ENCODE measurements around the gene FMOD. TPM values are rescaled to one million over a fixed set of nuclear protein-coding genes. Genes with fewer than 3 reads are reported as not detected.

The FMOD gene
- total RNA-seq, result 27.9 and 29.1 TPM in 2 replicates

GRCh38 chr1:203351037-203351625, at the start of gene FMOD:
TSS of gene FMOD (minus strand) at chr1:203351122. CDS start at chr1:203348270, 2,852 bp downstream.

DNA sequence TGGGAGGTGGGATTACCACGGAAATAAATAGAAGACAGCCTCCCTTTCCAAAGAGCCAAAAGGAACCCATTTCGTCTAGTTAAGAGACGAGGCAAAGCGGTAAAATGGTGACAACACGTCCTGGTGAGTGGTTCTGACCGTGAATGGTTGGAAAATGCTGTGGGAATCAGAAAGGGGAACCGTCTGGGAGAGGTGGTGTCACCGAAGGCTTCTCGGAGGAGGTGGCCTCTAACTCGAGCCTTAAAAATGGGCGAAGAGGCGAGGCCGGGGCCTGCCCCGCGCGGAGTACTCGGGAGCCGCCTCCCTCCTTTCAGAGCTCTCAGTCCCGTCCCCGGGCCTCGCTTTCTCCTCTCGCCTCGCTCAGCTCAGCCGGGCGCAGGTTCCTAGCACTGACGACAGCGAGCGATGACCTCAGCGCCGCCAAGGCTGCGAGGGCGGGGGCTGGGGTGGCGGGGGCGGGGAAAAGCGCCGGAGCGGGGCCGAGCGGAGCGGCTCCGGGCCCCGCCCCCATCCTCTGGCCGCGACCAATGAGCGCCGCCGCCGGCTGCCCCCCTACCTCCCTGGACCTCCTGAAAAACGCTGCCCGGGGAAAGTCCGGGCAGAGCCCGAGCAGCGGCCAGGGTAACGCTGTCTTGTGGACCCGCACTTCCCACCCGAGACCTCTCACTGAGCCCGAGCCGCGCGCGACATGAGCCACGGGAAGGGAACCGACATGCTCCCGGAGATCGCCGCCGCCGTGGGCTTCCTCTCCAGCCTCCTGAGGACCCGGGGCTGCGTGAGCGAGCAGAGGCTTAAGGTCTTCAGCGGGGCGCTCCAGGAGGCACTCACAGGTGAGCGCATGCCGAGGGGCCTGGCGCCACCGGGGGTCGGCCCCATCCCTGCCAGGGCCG, 45.8 kb downstream of the FMOD start, which contains the start of gene BTG2:
Gene BTG2 (plus strand): TSS at position 601 of the 890 bp plus-strand sequence. CDS start 88 bp downstream, at position 689.

Other genes with a start within 250 kb of the FMOD start
- 8.8 and 11.3 TPM in 2 replicates for gene ADORA1, start 223.4 kb downstream of the FMOD start, total RNA-seq
- gene MYBPH, start 175.3 kb downstream of the FMOD start, total RNA-seq, result 1.0 and 1.3 TPM in 2 replicates
- gene CHI3L1, start 164.4 kb downstream of the FMOD start, total RNA-seq, result 2,798 and 3,366 TPM in 2 replicates
- gene CHIT1, start 121.4 kb downstream of the FMOD start, total RNA-seq, result not detected in 2 replicates
- gene BTG2, start 45.6 kb downstream of the FMOD start, total RNA-seq, result 24.0 and 25.3 TPM in 2 replicates
- gene PRELP, start 124.7 kb upstream of the FMOD start, total RNA-seq, result 1.3 TPM in 2 replicates
- not detected in 2 replicates for gene OPTC, start 143.0 kb upstream of the FMOD start, total RNA-seq